ENCODE data around the gene SLC25A1. TPM values are rescaled to one million over a fixed set of nuclear protein-coding genes. Genes with fewer than 3 reads are reported as not detected.

Gene SLC25A1
- total RNA-seq, 1 experiment from 2014 or later, result 151 TPM

- WGBS (ENCODE audit: extremely low coverage, insufficient read length, low lambda C conversion rate), result no CpG with 5 or more reads among the region's 92 CpGs
- Histone ChIP-seq H3K4ac (ENCODE audit: low read depth, low read length) (no peak overlapping the region), H3K4me1 (ENCODE audit: insufficient read depth, low read length) (no peaks in the 10 kb centered on the region), H3K27ac (ENCODE audit: insufficient read length, low read depth, low read length) (no peak overlapping the region), H2BK15ac (ENCODE audit: low read depth, low read length) (0 out of 2 replicates have a peak overlapping the region, but pooled peaks have one; percentile 19), H2AK5ac (ENCODE audit: insufficient read length, low read length) (no peak overlapping the region), H3K79me2 (ENCODE audit: insufficient read depth, low read length) (no peaks in the 10 kb centered on the region), H2BK12ac (ENCODE audit: insufficient read length, low read depth, low read length) (no peak overlapping the region), H2BK5ac (ENCODE audit: insufficient read length, low read length) (no peak overlapping the region), H3K18ac (ENCODE audit: insufficient read length, low read depth, low read length) (no peak overlapping the region), H3K9ac (ENCODE audit: extremely low read depth, insufficient read length, low read length) (no peak overlapping the region), H3K79me1 (ENCODE audit: insufficient read depth, low read depth, low read length, poor library complexity, severe bottlenecking) (no peaks in the 10 kb centered on the region), H3K56ac (ENCODE audit: insufficient read length, low read depth, low read length) (no peak overlapping the region), H4K8ac (replicated peaks; ENCODE audit: insufficient read length, low read depth, low read length) (no peak overlapping the region), H2BK120ac (ENCODE audit: low read depth, low read length, poor library complexity, severe bottlenecking) (no peak overlapping the region), H2BK20ac (ENCODE audit: low read depth, low read length, poor library complexity, severe bottlenecking) (no peak overlapping the region), H3K4me2 (ENCODE audit: insufficient read depth, insufficient read length, low read length) (peak overlapping the region; percentile 24), H3K23me2 (ENCODE audit: insufficient read length, low read depth, low read length, poor library complexity, severe bottlenecking) (peaks cover 3% of the 10 kb centered on the region), H4K5ac (ENCODE audit: insufficient read length, low read depth, low read length) (no peak overlapping the region), H3K23ac (ENCODE audit: insufficient read length, low read depth, low read length) (no peak overlapping the region), H4K91ac (ENCODE audit: insufficient read length, low read depth, low read length) (no peak overlapping the region), H3K9me3 (ENCODE audit: control insufficient read depth, low read depth, low read length) (no peaks in the 10 kb centered on the region), H2AFZ (ENCODE audit: low read length) (no peak overlapping the region), H3K14ac (ENCODE audit: insufficient read depth, low read length) (no peak overlapping the region), H4K20me1 (ENCODE audit: control insufficient read depth, insufficient read depth, insufficient read length) (no peaks in the 10 kb centered on the region), H3K27me3 (ENCODE audit: insufficient read depth, low read length) (peaks cover 48% of the 10 kb centered on the region), H3T11ph (ENCODE audit: low read length) (no peak overlapping the region)
- no peak for TF ChIP-seq CTCF (conservative IDR thresholded peaks at IDR 0.05)
- DNase-seq, result peak; percentile 64
- Mint-ChIP-seq H3K4me1 (peaks cover 12 to 21% of the 10 kb centered on the region in 2 experiments), H3K9me3 (peaks cover 13% of the 10 kb centered on the region in 2 experiments), H3K27ac (no peak overlapping the region), H3K4me3 (peak overlapping the region; percentile 34 to 76), H3K36me3 (ENCODE audit: insufficient read depth in 1 of 3, low read depth in 3 of 3) (peaks cover 0 to 9% (median 5%) of the 10 kb centered on the region in 3 experiments; a peak in 6 of 7 replicates), H3K27me3 (ENCODE audit: low read depth) (peaks cover 76% of the 10 kb centered on the region)
Observed at GRCh38 chr22:19149047-19149883, 29.3 kb downstream of the SLC25A1 start.

All from H9 (cell line).